ENCODE results near the gene SLC25A34. TPM values are rescaled to one million over a fixed set of nuclear protein-coding genes. Genes with fewer than 3 reads are reported as not detected.

Gene SLC25A34
- total RNA-seq, 1 donor from 2014 or later, result 1.6 TPM

DNA sequence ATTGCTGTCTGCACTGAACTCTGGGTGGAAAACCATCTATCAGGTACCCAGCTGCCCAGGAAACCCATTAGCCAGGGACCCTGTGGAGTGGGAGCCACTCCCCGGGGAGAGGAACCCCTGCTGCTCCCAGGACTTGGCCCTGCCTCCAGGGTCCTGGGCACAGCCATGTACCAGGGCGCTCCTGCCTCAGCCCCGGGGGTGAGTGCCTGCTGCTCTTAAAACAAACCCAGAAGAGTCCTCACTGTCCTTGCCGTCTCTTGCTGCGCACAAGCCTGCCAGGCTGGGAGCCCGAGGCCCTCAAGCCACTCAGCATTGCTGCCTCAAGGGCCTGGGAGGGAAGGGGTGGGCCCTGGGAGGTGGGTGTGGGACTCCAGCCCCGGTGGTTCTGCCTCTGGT, 3.4 kb upstream of the SLC25A34 start:
- intact Hi-C loops (cut with micrococcal nuclease), result no loop called here

DNA sequence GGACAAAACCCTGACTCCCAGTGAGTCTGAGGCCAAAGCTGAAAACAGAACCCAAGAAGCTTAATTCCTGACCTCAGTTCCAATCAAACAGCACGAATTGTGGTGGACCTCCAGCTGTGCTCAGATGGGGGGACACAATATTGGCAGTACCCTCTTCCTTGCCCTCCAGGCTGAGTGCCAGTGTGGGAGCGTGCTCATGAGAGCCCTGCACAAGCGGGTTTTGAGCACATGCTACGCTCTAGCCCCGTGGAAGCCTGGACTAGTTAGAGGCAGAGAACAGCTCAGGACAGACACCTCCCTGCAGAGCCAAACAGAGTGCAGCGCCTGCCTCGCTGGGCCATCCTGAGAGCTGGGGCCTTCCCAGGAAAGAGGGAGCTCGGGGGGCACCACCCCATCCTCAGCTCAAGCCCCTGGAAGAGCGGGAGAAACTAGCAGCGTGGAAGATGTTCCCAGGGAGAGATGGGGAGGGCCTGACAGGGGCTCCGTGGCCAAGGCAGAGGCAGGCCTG, 2.8 kb upstream of the SLC25A34 start:
- intact Hi-C loops (cut with micrococcal nuclease), result no loop called here

DNA sequence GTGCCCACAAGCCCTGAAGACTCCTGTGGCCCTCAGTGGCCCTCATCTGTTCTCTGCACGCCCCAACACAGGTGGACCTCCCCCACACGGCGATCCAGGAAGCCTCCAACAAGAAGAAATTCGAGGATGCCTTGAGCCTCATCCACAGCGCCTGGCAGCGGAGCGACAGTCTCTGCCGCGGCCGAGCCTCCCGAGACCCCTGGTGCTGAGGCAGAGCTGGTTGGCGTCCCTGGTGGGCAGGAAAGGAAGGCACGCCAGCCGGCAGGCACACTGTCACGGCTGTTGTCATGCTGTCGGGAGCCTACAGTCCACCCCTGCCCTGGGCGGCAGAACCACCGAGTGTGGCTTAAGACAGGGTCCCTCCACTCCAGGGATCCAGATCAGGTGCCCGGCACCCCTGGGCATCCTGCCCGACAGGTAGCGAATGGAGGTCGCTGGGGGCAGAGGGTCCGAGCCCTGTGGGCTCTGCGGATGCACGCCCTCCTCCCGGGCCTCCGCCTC, 2.3 kb upstream of the SLC25A34 start:
- intact Hi-C loops (cut with micrococcal nuclease), result no loop called here

DNA sequence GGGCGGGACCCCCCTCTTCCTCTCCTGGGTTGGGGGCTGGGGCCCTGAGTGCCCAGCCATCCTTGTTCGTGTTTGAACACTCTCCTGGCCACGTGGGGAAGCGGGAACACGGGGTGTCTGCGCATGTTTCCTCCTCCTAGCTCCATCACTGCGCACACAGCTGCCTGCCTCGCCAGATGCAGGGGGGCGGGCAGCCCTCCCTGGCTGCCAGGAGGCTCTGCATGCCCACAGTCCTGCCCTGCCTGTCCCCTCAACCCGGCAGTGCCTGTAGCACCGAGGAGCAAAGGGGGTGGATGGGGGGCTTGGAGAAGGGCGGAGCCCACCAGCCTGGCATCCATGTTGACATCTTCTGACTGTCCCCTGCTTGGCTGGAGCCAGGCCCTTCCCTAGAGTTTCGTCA, 1.8 kb upstream of the SLC25A34 start:
- intact Hi-C loops (cut with micrococcal nuclease), result no loop called here

DNA sequence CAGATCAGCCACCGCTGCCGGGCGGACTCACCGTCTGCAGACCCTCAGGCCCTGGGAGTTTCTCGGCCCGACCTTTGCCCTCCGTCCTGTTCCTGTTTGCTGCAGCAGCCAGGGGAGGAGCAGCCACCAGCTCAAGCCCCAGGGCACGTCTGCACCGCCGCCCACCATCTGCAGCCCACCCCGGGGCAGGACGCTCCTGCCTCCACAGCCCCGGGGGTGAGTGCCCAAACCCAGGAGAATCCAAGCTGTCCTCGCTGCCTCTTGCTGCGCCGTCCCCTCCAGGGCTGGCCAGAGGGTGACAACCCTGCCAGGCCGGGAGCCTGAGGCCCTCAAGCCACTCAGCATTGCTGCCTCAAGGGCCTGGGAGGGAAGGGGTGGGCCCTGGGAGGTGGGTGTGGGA, 1.2 kb upstream of the SLC25A34 start:
- intact Hi-C loops (cut with micrococcal nuclease), result no loop called here

DNA sequence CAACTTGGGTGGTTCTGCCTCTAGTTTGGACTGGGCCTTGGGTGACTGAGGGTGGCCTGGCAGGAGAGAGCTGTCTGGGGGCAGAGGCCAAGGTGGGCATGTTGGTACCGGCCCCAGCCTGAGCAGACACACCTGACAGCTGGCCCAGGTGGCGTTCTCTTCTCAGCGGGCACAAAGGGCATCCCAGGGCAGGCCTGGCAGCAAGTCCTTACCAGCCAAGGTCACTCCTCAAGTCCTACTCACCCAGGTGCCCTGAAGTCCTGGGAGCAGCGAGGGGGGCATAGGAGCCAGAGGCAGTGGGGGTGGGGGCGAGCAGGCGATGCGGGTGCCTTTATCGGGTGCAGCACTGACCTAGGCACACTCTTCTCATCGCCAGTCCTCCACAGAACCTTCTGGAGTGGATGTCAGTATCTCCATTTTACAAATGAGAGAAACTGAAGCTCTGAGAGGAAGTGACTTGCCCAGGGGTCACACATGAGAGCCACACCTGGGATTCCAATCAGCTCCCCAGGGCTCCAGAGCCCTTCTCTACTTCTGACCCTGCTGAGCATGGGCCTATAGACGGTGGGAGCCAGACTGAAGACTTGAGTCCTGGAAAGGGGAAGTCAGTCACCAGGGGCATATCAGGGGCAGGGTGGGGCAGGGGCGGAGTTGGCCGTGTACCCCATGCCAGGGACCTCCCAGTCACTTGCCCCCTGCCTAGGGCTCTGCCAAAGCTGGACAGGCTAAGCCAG, 587 bp upstream of the SLC25A34 start:
- intact Hi-C loops (cut with micrococcal nuclease), result no loop called here

DNA sequence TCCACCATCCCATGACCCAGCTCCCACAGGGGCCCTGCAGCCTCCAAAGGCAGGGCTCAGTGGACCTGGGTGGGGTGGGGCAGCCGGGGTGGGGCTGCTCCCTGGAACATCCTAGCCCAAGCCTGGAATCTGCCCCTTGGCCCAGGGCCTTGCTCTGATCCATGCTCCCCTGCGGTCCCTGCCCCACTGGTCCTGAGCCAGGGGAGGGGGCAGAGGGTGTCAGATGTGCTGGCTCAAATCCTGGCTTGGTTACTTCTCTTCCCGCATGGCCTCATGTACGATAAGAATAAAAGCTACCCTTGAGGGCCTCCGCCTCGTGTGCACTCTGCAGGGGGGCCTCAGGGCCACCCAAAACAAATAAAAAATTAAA, 819 bp downstream of the SLC25A34 start:
- intact Hi-C loops (cut with micrococcal nuclease), result no loop called here

DNA sequence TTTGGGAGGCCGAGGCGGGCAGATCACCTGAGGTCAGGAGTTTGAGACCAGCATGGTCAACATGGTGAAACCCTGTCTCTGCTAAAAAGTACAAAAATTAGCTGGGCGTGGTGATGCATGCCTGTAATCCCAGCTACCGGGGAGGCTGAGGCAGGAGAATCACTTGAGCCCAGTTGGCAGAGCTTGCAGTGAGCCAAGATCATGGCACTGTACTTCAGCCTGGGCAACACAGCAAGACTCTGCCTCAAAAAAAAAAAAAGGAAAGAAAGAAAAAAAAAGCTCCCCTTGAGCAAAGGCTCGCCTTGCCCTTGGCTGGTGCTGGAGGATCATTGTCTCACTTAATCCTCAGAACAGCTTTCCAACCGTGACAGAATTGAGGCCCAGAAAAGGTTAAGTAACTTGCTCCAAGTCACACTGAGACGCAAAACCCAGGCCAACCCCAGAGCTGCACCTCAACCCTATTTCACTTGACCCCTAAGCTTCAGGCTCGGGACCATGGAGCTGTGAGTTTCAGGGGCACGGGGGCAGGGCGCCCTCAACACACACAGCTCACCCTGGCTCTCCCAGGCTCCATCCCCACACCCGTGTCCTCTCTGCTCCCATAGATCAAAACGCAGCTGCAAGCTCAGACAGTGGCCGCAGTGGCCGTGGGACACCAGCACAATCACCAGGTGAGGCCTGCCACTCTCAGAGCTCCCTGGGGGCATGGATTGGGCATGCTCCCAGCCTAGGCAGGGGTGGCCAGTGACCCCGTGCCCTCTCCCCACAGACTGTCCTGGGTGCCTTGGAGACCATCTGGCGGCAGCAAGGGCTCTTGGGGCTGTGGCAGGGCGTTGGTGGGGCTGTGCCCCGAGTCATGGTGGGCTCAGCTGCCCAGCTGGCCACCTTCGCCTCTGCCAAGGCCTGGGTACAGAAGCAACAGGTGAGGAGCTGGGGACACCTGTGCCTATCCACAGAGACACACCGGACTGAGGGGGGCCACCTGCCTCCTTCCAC, 1.6 kb downstream of the SLC25A34 start:
- intact Hi-C loops (cut with micrococcal nuclease), result no loop called here

DNA sequence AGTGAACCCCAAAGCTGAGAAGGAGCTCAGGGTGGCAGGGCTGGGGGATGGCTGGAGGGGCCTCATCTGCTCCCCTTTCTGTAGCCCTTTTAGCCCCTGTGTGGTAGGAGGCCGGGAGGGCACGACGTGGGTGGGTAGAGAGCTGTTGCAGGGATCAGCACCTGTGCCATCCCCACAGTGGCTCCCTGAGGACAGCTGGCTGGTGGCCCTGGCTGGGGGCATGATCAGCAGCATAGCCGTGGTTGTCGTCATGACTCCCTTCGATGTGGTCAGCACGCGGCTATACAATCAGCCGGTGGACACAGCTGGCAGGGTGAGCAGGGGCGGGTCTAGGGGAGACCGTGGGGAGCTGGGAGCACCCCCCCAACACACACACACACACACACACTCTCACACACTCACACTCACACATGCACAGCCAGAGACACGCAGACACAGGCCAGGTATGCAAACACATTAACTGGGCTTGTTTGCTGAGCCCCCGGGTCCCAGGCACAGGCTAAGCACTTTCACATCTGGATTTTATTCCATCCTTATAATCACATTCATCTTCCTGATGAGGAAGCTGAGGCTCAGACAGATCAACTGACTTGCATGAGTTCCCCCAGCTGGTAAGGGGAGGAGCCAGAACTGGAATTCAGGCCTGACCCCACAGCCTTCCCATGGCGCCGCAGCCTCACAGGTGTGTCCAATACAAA, 2.5 kb downstream of the SLC25A34 start:
- intact Hi-C loops (cut with micrococcal nuclease), result no loop called here

DNA sequence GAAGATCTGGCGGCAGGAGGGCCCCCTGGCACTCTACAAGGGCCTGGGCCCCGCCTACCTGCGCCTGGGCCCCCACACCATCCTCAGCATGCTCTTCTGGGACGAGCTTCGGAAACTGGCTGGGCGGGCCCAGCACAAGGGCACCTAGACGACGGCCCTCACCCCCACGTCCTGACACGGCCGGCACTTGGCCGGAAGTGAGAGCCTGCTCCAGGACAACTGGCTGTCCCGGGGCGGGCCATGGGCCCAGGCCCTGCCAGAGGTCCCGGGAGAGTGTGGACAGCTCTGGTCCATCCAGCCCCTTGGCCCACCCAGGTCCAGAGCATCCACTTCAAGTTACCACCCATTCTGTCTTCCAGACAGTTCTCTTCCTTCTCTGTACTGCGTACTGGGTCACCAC, 3.2 kb downstream of the SLC25A34 start:
- intact Hi-C loops (cut with micrococcal nuclease), result no loop called here

DNA sequence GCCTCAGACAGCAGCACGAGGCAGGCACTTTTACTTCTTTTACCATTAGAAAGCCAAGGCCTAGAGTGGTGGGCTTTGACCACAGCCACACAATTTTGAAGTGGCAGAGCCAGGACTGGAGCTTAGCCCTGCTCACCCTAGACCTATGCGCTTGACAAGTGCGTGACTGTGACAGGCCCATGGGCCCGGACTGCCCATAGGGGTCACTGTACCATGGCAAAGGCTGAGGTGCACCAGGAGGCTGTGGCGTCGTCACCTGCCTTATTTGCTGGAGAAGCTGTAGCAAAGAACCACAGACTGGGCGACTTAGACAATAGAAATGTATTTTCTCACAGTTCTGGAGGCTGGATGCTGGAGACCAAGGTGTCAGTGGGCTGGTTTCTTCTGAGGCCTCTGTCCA, 3.7 kb downstream of the SLC25A34 start:
- intact Hi-C loops (cut with micrococcal nuclease), result no loop called here

DNA sequence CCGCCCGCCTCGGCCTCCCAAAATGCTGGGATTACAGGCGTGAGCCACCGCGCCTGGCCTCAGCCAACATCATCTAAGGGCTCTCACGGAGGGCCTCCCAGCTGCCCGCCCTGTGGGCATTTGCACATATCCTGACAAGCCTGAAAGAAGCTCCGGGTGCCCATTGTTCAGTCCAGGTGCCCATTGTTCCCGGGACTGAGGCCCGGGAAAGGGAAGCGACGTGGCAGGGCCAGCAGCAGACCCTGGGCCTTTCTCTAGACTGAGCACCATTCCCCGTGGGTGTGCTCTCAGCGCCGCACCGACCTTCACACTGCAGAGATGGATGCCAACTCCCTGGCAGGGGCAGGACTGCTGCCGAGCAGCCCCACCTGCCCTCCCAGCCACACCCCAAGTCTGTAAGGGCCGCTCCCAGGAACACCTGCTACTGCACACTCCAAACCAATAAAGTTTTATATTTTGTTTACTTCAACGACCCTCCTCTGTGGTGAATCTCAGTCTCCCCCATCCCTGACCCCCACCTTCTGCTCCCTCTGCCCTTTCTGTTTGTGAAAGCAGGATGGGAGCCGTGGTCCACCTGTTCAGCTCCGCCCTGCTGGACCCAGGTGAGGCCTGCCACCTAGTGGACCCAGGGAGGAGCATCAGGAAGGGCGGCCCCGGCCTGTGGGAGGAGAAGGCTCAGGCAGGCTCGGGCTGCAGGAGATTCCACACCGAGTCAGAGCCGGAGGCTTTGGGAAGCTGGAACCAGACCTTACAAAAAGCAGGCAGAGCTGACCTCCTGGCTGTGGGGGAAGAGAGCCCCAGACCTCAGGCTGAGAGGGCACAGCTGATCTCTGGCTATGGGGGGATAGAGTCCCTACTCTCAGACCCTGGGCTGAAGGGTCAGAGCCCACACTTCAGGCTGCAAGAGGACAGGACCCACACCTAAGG, 5.1 kb downstream of the SLC25A34 start:
- intact Hi-C loops (cut with micrococcal nuclease), result loop anchor here (1.0 kb wide), 1 partner anchor 146 kb away; no protein-coding TSS in a partner anchor

DNA sequence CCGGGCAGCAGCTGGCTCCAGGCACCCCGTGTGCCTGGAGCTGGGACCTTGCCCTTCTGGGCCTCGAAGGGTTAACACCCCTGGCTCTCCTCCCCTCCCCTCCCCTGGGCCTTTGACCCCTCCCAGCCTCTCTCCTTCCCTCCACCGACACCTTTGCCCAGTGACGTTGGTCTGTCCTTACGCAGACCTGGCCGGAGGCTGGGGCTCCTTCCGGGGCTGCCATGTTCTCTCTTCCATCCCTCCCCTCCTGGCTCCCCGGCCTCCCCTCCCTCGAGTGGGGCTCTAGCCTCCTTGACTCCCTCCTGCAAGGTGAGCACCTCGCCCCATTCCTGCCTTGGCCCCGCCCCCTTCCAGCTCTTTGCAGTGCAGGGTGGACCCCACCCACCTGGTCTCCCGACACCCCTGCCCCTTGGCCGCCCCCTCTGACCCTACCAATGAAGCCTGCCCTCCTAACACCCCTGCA, 6.3 kb downstream of the SLC25A34 start, which contains the start of gene TMEM82:
TSS of gene TMEM82 (plus strand) at position 161 of the 463 bp plus-strand sequence. CDS start at position 222, 61 bp downstream.
- intact Hi-C loops (cut with micrococcal nuclease), result no loop called here

DNA sequence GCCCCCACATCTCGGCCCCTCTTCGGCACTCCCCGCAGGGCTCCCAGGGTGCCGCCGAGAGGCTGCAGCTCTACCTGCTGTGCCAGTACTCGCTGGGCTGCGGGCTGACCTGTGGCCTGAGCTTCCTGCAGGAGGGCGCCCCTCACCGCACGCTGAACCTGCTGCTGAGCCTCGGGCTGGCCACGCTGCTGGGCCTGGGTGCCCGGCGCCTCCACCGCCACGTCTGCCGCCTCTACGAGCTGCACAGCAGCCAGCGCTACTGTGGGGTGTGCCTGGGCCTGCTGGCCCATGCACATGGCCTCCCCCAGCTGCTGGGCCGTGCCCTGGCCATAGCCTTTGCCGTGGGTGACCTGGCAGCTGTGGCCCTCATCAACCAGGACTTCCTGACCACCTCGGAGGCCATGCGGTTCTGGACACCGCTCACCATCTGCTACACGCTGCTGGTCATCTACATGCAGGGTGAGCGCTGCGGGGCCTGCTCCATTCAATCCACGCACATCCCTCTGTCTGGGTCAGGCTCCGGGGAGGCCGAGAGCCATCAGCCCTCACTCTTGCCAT, 8.1 kb downstream of the SLC25A34 start:
- intact Hi-C loops (cut with micrococcal nuclease), result no loop called here

DNA sequence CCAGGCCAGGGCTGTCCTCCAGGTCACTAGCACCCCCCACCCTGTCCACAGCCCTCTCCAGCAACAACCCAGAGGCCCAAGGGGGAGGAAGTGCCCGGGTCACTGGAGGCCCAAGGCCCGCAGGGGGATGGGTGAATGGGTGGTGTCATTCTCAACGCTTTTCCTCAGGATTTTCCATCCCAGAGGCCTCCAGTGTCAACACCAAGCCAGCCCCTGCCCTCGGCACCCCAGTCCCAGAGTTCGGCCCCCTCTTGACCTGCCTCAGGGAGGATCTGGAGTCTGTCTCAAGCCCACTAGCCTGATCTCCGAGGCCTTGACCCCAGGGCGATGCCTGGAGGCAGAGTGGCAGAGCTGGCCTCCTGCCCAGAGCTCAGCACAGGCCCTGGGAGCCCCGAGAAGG, 11.3 kb downstream of the SLC25A34 start:
- intact Hi-C loops (cut with micrococcal nuclease), result no loop called here

DNA sequence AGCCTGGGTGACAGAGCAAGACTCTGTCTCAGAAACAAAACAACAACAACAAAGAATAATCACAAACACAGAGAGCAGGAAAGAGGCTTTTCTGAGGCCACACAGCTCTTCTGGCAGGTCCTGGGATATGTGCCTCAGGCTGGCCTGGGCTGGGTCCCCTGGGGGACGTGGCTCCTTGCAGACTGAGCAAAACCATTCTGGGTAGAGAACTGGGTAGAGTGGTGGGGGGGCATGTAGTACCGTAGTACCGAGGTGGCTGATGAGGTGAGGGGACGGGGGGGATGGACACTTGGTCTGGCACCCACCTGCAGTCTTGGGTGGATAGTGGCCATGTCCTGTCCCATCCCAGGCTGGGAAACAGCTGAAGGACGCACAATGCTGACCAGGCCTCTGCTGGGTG, 12.2 kb downstream of the SLC25A34 start:
- intact Hi-C loops (cut with micrococcal nuclease), result no loop called here

DNA sequence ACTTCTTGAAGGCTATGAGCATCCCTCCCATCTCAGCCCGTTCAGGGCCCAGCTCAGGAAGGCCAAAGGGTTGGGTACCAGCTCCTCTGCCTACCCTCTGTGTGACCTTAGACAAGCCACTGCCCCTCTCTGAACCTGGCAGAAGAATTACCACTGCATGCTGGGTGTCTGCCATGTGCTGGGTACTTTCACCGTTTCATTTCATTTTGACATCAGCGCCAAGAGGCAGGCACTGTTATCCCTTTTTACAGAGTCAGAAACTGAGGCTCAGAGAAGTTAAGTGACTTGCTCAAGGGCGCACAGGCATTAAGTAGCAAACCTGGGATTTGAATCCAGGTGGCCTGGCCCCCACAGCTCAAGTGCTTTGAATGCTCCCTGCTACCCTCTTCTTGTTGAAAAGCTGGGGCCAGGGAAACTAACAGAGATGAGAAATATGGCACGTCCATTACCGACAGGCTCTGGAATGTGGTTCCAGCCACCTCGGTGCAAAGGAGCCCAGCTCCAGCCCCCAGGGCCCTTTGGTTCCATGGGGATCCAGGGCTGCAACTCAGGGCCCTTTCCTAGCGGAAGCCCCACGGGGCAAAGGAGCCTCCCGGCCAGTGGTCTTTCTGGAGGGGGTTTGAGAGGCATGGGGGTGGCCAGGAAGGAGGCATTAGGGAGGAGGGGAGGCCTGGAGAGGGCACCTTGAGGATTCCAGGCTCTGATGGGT, 12.8 kb downstream of the SLC25A34 start:
- intact Hi-C loops (cut with micrococcal nuclease), result no loop called here

DNA sequence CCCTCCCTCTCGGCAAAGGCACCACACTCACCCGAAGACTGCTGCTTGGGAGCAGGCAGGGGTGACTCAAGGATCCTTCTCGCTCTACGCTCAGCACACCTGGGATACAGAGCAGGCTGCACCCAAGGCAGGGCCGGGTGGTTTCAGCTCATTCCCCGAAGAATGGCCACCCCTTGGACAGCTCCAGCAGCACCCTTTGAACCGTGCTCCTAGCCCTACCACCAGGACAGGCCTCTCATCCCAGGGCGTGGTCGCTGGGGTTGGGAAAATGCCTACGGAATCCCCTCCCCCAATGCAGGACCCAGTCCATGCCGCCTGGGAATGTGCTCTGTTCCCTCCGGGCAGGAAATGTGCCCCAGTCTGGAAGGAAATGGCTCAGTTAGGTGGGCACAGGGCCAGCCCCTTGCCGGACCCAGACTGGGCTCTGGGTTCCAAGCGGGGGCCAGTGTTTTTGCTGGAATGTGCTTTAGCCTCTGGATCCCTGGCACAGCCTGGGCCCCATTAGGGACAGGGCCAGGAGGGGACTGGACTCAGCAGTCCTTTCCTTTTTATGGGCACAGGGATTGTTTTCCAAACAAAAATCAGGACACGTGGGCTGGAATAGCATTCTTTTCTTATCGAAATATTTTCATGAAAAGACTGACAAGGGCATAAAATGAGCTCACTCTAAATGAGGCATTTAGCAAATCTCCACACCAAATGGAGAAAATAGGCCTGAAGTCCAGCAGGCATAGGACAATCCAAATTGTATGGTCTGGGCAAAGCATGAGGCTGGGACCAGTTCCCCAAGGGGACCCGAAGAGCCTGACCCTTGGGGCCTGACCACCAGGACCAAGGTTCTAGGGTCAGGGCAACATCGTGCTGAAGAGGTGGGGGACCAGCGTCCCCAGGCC, 13.6 kb downstream of the SLC25A34 start:
- intact Hi-C loops (cut with micrococcal nuclease), result no loop called here

All from T-helper 1 cell treated with Interleukin-12 subunit alpha and Interleukin-12 subunit beta and Interleukin-4 antibody, amounts not matched to agents 30 ng/mL and 1 ng/mL, for 36 hours (primary cell).